Activated naive CD4-positive, alpha-beta T cell treated with anti-CD3 and anti-CD28 coated beads, Interleukin-2, amount 50 U/mL, for 24 hours (primary cell): Measurements from ENCODE around the gene S100A12.

Source experiments
- H3K27ac Mint-ChIP-seq: one replicate; pipeline ENCODE4 v1.8.0; 2021; ENCODE audit warnings: mild to moderate bottlenecking, mixed read lengths
- H3K27me3 Mint-ChIP-seq: one replicate; pipeline ENCODE4 v1.8.0; 2021; ENCODE audit warnings: mixed read lengths
- H3K36me3 Mint-ChIP-seq: one replicate; pipeline ENCODE4 v1.8.0; 2021; ENCODE audit warnings: mixed read lengths
- H3K4me1 Mint-ChIP-seq: one replicate; pipeline ENCODE4 v1.8.0; 2021; ENCODE audit warnings: mixed read lengths
- H3K4me3 Mint-ChIP-seq: one replicate; pipeline ENCODE4 v1.8.0; 2021; ENCODE audit warnings: mild to moderate bottlenecking, mixed read lengths
- H3K9me3 Mint-ChIP-seq: one replicate; pipeline ENCODE4 v1.8.0; 2021; ENCODE audit warnings: mixed read lengths

The S100A12 gene

DNA sequence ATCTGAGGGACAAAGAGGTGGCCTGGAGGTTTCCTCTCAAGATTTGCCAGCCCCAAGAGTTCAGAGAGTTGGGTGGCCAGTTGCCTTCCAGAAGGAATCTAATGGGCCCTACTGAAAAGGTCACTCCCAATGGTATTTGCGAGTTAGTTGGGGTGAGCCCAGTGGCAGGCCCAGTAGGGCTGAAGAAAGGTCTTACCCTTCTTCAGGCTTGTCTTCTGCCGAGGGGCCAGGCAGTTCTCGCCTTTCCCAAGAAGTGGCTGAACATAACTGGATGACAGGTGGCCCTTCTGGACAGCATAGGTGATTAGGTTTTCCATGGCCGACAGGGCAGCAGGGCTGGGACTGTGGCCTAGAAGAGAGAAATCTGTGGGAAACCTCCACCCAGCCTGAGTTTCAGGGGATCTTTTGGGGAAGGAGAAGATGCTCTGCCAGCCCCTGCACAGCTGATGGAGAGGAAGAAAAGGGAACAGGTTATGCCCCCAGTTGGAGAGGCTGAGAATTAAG is 33.9 kb downstream of the S100A12 start:
- Mint-ChIP-seq H3K4me3 (no peak overlapping the region), H3K36me3 (no peaks in the 10 kb centered on the region), H3K27ac (no peak overlapping the region), H3K9me3 (no peaks in the 10 kb centered on the region), H3K27me3 (peaks cover 9% of the 10 kb centered on the region), H3K4me1 (peaks cover 42% of the 10 kb centered on the region)

DNA sequence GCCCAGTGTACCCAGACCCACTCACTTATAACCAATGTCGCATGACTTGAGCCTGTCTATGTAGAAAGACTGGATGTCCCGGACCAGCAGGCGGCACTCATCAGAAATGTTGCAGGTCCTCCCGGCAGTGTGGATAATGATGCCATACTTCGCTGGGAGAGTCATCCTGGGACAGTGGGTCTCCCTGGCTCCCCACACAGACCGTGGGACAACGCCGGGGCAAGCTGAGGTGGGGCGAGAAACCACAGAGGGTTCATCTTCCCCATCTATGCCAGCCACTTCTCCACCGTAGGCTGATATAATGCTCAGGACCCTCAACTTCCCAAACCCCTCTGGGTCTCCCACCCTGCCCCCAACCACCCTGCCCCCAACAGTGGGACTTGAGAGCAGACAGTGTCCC is 35.1 kb downstream of the S100A12 start:
- no peaks in the 10 kb centered on the region for H3K9me3 Mint-ChIP-seq
- H3K27ac Mint-ChIP-seq: no peak overlapping the region
- peaks cover 3% of the 10 kb centered on the region for H3K27me3 Mint-ChIP-seq
- H3K4me3 Mint-ChIP-seq: no peak overlapping the region
- no peaks in the 10 kb centered on the region for H3K36me3 Mint-ChIP-seq
- H3K4me1 Mint-ChIP-seq: peaks cover 31% of the 10 kb centered on the region

DNA sequence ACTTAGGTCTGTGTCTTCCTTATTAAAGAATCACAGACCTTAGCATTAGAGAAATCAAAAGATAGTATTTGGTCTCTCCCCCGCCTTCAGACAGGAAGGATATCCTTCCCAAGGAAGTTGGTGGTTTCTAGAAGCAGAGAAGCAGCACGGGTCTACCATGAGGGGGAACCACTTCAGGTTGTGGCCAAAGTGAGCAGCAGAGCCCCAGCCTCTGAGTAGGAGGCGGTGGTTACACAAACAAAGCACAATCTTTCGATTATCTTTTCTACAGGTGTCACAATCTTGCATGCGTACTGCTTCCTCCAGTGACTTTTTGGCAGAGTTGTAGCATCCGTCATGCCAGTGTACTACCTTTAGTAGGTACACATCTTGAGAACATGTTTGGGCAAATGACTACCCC is 35.6 kb downstream of the S100A12 start:
- Mint-ChIP-seq H3K4me3 (no peak overlapping the region), H3K4me1 (peaks cover 27% of the 10 kb centered on the region), H3K36me3 (no peaks in the 10 kb centered on the region), H3K27me3 (peaks cover 6% of the 10 kb centered on the region), H3K27ac (no peak overlapping the region), H3K9me3 (no peaks in the 10 kb centered on the region)

DNA sequence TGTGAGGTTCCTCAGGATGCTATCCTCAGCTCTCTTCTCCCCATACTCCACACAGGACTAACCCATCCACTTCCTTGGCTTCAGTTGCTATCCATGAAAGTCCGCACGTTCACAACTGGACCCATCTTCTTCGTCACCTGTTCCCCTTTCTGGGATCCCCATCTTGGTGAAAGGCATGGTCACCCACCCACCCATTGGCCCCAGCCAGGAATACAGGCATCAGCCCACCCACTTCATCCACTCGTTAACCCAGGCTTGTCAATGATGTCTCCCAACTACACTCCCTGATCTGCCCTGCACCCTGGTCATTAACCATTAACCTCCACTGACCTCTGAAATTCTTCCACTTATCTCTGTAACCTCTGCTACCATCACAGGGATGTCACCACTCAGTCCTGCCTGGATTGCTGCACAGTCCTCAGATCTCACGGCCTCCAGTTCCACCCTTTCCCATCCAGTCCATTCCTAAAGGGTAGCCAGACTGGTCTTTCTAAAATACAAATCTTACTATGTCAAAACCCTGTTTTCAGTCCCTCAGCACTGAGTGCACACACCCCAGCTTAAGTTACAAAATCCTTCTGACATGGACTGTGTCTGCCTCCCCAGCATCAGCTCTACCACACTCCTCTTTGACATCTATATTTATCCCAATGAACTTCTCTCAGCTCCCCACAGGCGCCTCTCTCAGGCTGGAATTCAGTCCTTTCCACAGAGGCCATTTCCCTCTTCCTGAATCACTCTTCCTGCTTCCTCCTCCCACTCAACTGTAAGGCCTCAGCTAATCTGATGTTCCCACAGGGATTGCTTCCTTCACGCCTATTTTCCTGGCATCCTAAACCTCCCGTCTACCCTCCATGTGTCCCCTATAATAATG is 37.2 kb downstream of the S100A12 start:
- peaks cover 2% of the 10 kb centered on the region for H3K27me3 Mint-ChIP-seq
- H3K27ac Mint-ChIP-seq: no peak overlapping the region
- no peak overlapping the region for H3K4me3 Mint-ChIP-seq
- H3K4me1 Mint-ChIP-seq: peaks cover 18% of the 10 kb centered on the region
- H3K9me3 Mint-ChIP-seq: no peaks in the 10 kb centered on the region
- H3K36me3 Mint-ChIP-seq: no peaks in the 10 kb centered on the region

DNA sequence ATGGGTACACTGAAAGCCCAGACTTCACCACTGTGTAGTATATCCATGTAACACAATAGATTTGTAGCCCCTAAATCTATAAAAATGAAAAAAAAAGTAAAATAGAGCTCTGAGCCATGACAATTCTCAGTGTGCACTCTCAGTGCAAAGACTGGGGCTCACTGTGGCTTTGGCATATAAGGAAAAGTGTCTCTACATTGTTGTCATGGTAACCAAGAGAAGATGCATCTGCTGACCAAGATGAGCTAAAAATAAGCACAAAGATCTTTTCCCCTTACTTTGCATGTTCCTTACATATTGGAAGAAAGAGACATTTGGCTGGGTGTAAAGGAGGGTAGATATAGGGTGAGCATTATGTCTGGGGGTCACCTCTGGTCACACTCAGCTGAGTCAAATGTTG is 38.8 kb downstream of the S100A12 start:
- Mint-ChIP-seq H3K4me3 (no peak overlapping the region), H3K27me3 (peaks cover 5% of the 10 kb centered on the region), H3K36me3 (peaks cover 4% of the 10 kb centered on the region), H3K9me3 (peaks cover 9% of the 10 kb centered on the region), H3K4me1 (peaks cover 18% of the 10 kb centered on the region), H3K27ac (no peak overlapping the region)

DNA sequence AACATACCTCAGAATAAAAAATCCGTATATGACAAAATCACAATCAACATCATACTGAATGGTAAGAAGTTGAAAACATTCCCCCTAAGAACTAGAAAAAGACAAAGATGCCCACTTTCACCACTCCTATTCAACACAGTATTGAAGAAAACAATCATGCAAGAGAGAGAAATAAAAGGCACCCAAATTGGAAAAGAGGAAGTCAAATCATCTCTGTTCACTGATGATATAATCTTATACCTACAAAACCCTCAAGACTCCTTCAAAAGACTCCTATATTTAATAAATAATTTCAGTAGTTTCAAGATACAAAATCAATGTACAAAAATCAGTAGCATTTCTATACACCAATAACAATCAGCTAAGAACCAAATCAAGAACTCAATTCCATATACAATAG is 41.5 kb downstream of the S100A12 start:
- Mint-ChIP-seq H3K9me3 (peaks cover 18% of the 10 kb centered on the region), H3K4me1 (no peaks in the 10 kb centered on the region), H3K27me3 (peaks cover 13% of the 10 kb centered on the region), H3K36me3 (peaks cover 4% of the 10 kb centered on the region), H3K4me3 (no peak overlapping the region), H3K27ac (no peak overlapping the region)

DNA sequence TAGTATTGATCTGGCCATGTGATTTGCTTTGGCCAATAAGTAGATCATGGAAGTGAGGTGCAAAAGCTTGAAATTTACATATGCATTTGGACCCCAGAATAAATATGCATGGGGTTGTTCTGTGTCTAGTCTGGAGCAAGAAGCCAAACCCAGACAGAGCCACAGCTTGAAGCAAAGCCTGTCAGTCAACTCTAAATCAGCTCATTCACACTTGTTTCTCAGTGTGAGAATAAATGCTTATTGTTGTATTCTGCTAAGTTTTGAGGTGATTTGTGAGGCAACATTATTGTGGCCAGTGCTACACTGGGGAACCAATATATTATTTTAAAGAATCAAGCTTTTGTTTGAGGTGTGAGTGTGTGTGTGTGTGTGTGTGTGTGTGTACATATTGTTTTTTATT is 50.5 kb downstream of the S100A12 start:
- H3K4me1 Mint-ChIP-seq: no peaks in the 10 kb centered on the region
- no peak overlapping the region for H3K27ac Mint-ChIP-seq
- peaks cover 35% of the 10 kb centered on the region for H3K9me3 Mint-ChIP-seq
- peaks cover 8% of the 10 kb centered on the region for H3K36me3 Mint-ChIP-seq
- H3K4me3 Mint-ChIP-seq: no peak overlapping the region
- H3K27me3 Mint-ChIP-seq: peaks cover 18% of the 10 kb centered on the region
